Stimulated activated CD8-positive, alpha-beta memory T cell treated with anti-CD3 and anti-CD28 coated beads, Interleukin-7, amount 100 ng/mL, for 1 hour (primary cell): ENCODE results near the gene PALM.
"Not testable (repeated sequence)": the region's sequence is repeated elsewhere in the genome, so short reads cannot be mapped to it uniquely, and the experiment has no call there.

Experiments used
- DNase-seq, 2 donors: peaks; one replicate each; pipeline ENCODE4 v3.0.0-alpha.2; 2020; ENCODE audit warnings: low read depth in 2 of 2

Gene PALM

DNA sequence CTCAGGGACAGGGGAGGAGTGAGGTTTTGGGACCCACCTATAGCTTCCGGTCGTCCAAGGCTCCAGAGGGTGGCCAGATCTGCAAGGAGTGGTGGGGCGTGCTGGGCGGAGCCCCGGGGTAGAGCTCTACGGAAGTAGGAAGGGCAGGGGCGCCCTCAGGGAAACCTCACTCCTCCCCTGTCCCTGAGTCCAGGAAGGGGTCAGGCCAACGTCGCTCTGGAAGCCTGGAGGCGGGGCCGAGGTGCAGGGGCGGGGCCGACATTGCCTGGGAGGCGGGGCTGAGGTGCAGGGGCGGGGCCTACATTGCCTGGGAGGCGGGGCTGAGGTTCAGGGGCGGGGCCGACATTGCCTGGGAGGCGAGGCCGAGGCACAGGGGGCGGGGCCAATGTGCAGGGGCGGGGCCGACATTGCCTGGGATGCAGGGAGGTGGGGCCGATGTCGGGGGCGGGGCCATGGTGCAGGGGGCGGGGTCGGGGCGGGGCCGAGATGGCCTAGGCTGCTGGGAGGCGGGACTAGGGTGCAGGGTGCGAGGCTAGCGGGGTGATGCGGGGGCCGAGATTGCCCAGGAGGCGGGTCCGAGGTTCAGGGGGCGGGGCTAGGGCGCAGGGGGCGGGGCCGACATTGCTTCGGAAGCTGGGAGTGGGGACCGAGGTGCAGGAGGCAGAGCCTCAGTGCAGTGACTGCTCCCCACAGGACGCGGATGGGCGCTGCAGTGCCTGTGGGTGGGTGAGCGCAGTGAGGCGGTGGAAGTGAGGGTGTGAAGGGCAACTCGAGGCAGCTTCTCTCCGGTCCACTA lies 4.9 kb upstream of the PALM start:
- DNase-seq = peak; percentile 38

- DNase-seq = no peak
These were observed 4.3 kb upstream of the PALM start for GRCh38 chr19:704447-704741.

DNA sequence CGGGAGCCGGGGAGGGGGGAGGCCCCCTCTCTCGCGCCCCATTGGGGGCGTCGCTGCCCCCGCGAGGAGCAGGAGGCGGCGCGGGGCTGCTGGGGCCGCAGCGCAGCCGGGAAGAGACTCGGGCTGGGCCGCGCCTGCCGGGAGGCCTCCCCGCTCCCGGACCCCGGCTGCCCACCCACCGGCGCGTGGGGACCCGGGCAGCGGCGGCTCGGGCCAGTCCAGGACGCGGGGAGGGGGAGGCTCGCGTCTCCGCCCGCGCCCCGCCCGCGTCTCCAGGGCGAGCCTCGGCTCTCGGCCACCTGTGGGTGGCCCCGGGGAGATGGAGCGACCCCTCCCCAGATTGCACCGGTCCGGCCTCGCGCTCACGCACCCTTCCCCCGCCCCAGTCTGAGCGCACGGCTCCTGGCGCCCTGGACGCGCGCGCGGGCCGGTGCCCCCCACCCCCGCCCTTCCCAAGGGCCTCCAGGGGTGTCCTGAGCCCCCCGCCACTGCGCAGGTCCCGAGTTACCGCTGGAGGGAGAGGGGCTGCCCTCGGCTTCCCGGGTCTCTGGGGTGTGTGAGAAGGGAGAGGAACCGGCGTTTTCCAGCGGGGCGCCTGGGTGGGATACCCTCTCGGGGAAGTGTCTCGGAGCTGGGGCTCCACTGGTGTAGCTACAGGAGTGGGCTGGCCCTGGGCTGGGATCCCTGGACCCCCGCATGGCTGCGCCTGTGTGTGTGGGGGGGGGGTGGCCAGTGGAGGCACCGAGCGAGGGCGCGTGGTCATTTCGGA lies 645 bp downstream of the PALM start:
- no peak for DNase-seq

- no peak for DNase-seq
These were observed 1.3 kb downstream of the PALM start for GRCh38 chr19:709965-710571.

DNA sequence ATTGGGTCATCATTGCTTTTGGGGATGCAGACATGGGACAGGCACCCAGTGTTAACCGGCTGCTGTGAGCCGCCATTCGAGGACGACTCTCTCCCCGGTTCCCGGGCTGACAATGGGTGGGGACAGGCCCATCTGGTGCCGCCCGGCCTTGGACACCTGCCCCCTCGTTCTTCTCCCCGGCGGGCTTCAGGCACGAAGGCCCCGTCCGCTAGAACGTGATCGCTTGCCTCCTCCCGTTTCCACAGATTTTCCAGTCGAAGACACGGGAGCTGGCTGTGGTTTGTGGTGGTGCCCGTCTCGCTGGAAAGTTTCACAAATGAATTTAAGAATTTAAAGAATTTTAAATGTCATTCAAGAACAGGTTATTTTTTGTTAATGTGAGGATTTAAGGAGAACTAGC lies 2.0 kb downstream of the PALM start:
- no peak for DNase-seq

DNA sequence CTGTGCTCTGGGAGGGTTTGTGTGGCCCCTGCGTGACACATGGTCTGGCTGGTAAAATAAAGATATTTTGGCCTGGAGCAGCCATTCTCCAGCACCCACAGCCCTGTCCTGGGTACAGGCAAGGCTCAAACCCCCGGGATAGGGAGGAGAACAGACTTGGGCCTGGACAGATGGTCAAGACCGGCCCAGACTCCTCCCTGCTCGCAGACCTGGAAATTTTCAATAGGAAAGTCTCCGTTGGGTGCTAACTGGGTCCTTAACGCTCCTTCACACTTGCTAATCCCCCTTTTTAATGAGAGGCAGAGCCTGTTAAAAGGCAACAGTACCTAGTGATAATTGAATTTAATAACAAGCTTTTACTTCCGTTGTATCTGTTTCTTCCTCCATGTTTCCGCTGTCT lies 2.5 kb downstream of the PALM start:
- DNase-seq = no peak

DNA sequence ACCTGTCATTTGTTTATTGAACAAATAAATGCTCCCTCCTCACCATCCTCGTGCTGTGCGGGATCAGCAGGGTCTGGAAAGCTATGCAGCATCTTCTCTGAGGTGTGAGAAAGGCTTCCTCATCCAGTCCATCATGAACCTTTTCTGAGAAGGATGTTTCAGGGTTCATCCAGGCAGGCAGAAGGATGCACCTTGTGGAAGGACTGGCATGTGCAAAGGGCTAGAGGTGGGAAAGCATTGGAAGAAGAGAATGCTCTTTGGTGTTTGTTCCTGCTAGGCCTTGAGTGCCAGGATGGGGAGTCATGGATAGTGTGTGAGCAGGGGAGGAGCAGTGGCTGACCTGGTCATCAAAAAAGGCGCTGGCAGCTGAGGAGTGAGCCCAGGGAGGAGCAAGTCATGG lies 6.6 kb downstream of the PALM start:
- DNase-seq = no peak

- no peak for DNase-seq
These were observed 9.7 kb downstream of the PALM start for GRCh38 chr19:718251-718951.

DNA sequence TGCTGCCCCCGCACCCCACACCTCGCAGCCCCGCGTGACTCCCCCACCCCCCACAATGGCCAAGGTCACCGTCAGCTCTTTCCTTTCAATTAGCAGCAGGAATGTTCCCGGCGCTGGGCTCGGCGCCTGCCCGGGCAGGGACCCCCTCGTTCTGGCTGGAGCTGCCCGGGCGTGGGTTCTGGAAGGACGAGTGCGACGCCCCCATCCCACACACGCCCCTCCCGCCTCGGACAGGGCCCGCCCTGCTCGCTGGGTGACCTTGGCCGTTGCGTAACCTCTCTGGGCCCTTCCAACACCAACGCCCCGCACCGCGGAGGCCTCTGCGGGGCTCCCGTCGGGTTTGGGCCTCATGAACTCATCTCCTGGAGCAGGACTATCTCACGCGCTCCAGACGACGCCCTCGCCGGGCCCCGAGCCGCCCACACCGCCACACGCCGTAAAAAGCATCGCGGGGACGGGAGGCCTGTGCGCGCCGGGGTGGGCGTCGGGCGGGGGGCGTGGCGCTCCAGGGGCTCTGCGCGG lies 10.3 kb downstream of the PALM start:
- no peak for DNase-seq

DNA sequence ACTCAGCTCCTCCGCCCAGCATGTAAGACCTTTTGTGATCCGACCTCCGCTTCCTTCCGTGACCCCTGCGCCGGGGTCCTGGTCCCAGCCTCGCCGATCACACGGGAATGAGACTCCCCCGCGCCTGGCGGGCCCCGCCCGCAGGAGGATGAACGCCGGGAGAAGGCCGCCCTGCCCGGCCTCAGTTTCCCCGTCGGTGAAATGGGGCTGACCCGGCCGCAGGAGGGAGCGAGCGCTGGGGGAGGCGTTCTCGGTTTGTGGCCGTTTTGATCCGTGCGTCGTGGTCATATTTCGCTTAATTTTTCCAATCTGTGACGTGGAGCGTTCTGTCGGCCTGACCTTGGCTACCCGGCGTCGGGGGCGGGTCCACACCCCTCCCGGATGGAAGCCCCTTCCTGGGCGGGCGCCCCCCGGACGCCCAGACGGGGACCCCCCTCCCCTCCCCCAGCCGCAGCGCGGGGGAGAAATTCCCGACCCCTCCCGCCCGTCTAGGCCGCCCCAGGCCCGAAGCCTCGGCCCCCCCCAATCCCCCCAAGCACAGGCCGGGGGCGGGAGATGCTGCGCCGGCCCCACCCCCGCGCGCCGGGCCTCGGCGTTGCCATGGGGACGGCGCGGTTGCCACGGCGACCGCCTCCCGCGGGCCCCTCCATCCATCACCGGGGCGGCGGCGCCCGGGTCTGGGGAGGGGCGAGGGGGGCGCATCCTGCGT lies 11.1 kb downstream of the PALM start:
- DNase-seq = no peak

GRCh38 chr19:720345-721160 lies 11.8 kb downstream of the PALM start:
- no peak for DNase-seq

GRCh38 chr19:722553-723101 lies 13.9 kb downstream of the PALM start:
- DNase-seq = no peak

GRCh38 chr19:723247-723646 lies 14.5 kb downstream of the PALM start:
- no peak for DNase-seq

GRCh38 chr19:723714-724113 lies 15.0 kb downstream of the PALM start:
- DNase-seq = no peak

- no peak for DNase-seq
These were observed 16.8 kb downstream of the PALM start for GRCh38 chr19:725461-726089.

- no peak for DNase-seq
These were observed 18.5 kb downstream of the PALM start for GRCh38 chr19:726993-727956.

GRCh38 chr19:728011-728410 lies 19.3 kb downstream of the PALM start:
- DNase-seq = no peak

DNA sequence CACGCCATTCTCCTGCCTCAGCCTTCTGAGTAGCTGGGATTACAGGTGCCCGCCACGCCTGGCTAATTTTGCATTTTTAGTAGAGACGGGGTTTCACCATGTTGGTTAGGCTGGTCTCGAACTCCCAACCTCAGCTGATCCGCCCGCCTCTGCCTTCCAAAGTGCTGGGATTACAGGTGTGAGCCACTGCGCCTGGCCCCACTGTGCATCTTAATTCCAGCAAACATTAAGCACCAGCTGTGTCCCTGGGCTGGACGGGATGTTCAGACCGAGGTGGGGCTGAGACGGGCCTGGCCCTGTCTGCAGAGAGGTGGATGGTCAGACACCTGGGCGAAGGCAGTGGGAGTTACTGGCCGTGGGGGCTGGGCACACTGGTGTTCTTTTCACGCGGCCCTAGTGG lies 20.8 kb downstream of the PALM start:
- DNase-seq = not testable (repeated sequence)
